Dermis microvascular lymphatic vessel endothelial cell (primary cell): ENCODE data around the gene PDCD2L. TPM values are rescaled to one million over a fixed set of nuclear protein-coding genes. Genes with fewer than 3 reads are reported as not detected.
"Not testable (repeated sequence)": the region's sequence is repeated elsewhere in the genome, so short reads cannot be mapped to it uniquely, and the experiment has no call there.

ENCODE experiments used
- DNase-seq, 2 donors: peaks; one replicate each; pipeline versions ENCODE4 v3.0.0 to v3.0.0-alpha.2; 2010; ENCODE audit warnings: low read depth in 2 of 2
- total RNA-seq: library from RNA; depleted of rRNA; stranded (reverse); fragments of >200 nt; gene quantifications from 2 replicates; pipeline ENCODE4 v1.2.1, GENCODE V29; 2014

Gene PDCD2L
- total RNA-seq, 1 donor from 2014 or later = 12.8 TPM

DNA sequence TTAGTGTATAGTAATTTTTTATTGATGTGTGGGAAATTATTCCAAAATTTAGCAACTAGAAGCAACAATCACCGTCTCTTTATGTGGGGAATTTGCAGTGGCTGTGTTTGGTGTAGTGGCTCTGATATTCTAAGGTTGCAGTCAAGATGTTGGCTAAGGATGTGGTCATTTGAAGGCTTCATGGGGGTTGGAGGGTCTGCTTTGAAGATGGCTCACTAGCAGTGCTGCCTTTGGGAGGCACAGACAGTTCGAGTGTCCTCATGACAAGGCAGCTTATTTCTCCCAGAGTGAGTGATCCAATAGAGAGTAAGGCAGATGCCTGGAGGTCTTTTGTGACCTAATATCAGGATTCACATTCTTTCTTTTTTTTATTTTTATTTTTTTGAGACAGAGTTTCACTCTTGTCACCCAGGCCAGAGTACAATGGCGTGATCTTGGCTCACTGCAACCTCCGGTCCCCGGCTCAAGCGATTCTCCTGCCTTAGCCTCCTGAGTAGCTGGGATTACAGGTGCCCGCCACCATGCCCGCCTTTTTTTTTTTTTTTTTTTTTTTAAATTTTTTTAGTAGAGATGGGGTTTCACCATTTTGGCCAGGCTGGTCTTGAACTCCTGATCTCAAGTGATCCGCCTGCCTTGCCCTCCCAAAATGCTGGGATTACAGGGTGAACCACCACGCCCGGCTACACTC lies 30.5 kb upstream of the PDCD2L start:
- DNase-seq = no peak

DNA sequence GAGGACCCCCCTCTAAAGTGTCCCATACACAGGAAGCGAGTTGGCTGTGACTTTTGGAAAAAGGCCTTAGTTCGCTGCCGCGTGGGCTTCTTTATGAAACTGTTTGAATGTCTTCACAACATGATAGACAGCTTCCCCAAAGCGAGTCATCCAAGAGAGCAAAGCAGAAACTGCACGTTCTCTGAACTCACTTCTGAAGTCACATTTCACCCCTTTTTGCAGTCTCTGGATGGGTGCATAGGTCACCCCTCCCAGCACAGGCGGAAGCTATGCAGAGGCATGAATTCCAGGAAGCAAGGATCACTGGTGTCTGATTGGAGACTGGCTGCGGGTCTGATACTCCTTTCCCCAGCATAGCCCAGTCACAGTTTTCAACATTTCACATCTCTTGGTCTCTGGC lies 28.6 kb upstream of the PDCD2L start:
- no peak for DNase-seq

DNA sequence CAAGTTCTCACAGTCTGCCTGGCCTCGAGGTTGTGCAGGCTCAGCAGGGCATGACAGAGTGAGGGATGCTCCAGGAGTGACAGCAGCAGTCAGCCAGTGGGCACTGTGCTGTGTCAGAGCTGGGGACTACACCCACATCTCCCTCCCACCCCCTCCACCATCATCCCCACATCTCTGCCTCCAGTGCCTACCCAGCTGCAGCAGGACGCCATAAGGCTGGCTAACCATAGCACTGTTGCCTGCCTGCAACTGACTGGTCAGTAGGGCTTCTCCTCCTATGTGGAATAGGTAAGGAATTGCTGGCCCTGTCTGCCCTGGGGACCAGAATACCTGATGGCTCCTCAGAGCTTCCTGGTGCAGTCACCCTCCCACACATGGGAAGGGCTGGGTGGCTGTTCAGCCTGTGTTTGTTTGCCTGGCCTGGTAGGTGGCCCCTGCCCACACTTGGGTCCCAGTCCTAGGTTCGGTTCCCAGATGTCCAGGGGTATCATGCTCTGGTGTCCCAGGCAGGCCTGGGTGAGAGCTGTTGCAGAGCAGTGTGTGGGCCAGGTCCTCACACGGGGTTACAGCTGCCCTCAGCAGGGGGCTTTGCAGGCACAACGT lies 23.5 kb upstream of the PDCD2L start:
- DNase-seq = no peak

DNA sequence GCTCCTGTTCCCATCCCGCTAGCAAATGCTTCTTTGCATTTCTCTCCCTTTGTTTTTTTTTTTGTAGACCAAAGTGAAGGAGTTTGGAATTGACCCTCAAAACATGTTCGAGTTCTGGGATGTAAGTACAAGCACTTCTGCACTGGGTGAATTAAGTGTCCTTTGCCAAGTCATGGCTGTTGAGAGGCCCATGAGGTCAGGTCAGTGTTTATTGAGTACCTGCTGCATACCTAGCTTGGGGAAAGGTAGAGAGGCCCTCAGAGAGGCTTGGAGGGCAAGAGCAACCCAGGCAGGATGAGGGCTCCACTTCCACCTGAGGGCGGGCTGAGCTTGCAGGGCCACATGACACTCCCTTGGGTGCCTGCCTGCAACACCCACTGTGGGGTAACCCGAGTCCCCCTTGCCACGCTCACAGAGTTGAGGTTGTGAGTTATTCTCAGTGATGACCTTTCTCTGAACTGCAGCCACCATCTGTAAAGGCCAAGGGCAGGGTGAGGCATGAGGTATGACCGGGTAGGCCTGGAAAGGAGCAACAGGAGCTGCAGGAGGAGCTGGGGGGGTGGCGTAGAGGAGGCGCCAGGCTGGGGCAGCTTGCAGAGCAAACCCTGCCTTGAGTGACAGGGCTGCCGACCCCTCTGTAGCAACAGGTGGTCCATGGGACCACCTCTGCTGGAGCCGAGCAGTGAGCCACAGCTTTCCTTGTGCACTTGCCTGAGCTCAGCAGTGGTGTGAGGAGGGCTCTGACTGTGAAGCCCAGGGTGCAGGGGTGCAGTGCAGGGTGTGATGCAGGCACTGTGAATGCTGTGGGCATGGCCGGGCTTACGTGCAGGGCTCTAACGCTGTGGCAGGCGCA lies 22.6 kb upstream of the PDCD2L start:
- no peak for DNase-seq

DNA sequence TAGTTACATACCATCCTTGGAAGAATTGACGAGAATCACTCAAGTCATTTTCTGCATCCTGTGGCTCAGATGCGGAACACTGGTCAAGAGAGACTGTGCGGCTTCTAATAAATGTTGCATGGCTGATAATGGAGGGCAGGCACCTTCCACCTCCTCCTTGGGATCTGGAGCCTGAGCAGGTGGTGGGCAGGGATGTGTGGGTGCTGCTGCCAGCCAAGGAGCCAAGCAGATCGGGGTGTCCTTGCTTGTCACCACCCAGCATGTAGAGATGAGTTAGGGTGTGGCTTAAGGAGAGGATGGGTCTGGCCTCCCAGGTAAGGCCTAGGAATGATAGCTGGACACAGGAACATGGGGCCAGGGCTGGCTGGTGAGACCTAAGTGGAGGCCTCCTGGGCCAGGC lies 21.7 kb upstream of the PDCD2L start:
- DNase-seq = no peak

DNA sequence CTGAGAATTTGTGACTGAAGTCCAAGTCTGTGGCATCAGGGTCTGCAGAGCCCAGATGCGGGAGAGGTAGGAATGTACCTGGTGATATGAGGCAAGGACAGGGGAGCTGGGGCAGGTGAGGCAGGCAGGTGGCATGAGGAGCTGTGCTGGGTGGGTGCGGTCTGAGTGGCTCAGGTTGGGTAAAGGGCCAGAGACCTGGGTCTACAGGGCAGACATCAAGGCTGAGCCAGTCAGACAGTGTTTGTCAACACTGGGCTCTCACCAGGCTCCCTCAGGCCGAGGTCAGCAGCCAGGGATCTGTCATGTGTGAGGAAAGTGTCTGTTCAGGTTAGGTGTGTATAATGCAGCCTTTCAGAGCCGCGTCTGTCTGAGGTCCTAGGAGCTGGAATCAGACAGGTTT lies 20.6 kb upstream of the PDCD2L start:
- no peak for DNase-seq

DNA sequence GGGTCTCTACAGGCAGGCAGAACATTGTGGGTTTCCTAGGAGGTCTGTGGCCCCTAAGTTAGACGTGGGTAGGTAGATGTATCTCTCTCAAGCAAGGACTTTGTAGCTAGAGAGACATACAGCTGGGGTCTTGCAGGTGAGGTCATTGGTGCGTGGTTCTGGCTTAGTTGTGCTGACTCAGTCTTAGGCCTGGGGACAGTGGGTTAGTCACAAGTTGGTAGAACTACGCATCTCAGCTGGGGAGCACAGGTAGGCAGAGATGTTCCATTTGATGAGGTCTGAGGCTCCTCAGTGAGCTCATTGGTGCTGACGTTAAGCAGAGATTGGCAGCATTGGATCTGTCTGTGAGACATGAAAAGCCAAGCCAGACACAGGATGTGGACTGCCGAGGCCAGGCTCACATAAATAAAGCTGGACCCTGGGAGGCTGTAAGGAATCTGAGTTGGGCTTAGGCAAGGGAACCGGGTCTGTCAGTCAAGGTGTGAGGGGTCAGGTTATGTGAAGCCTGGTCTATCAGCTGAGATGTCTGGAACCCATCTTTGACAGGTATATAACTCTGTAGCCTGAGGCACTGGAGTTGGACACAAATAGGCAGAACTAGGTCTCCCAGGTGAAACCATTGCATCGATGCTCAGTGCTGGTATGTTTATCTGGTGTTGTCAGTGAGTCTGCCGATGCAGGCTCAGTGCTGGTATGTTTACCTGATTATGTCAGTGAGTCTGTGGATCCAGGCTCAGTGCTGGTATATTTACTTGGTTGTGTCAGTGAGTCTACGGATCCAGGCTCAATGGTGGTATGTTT lies 17.4 kb upstream of the PDCD2L start:
- DNase-seq = no peak

DNA sequence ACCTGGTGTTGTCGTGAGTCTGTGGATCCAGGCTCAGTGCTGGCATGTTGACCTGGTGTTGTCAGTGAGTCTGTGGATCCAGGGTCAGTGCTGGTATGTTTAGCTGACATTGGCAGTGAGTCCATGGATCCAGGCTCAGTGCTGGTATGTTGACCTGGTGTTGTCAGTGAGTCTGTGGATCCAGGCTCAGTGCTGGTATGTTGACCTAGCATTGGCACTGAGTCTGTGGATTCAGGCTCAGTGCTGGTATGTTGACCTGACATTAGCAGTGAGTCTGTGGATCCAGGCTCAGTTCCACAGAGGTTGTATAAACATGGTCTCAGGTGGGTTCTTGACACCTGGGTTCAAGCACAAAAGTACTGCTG lies 16.8 kb upstream of the PDCD2L start:
- DNase-seq = no peak

DNA sequence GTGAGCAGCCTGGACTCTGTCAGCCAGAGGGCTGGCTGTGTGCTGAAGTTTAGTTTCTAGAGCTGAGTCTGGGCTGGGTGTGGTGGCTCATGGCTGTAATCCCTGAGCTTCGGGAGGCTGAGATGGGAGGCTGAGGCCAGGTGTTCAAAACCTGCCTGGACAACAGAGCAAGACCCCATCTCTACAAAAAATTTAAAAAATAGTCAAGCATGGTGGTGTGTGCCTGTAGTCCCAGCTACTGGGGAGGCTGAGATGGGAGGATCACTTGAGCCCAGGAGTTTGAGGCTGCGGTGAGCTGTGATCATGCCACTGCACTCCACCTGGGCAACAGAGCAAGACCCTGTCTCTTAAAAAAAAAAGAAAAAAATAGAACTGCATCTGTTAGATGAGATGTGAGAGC lies 15.5 kb upstream of the PDCD2L start:
- not testable (repeated sequence) for DNase-seq

DNA sequence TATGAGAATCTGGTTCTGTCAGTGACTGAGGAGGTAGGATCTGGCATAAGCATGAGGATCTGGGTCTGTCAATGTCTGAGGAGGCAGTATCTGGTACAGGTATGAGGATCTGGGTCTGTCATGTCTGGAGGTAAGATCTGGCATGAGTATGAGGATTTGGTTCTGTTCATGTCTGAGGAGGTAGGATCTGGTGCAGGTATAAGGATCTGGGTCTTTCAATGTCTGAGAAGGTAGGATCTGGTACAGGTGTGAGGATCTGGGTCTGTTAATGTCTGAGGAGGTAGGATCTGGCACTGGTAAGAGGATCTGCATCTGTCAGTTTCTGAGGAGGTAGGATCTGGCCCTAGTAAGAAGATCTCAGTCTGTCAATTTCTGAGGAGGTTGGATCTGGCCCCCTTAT lies 12.4 kb upstream of the PDCD2L start:
- peak in 1 of 2 donors; percentile 13 for DNase-seq

DNA sequence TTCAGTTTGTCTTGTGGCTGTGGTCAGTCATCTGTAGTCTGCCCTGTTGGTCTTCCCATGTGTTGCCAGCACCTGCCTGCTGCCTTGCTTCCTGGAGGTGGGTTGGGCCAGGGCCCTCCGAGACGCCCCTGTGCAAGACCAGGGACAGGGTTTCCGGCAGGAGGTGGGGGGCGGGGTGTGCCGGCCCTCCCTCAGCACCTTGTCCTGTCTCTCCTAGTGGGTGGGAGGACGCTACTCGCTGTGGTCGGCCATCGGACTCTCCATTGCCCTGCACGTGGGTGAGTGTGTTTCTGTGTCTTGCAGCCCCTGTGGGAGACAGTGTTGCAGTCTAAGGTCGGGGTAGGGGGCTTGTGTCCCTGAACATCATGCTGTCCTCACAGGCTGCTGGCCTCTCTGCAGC lies 11.2 kb upstream of the PDCD2L start:
- DNase-seq = no peak

DNA sequence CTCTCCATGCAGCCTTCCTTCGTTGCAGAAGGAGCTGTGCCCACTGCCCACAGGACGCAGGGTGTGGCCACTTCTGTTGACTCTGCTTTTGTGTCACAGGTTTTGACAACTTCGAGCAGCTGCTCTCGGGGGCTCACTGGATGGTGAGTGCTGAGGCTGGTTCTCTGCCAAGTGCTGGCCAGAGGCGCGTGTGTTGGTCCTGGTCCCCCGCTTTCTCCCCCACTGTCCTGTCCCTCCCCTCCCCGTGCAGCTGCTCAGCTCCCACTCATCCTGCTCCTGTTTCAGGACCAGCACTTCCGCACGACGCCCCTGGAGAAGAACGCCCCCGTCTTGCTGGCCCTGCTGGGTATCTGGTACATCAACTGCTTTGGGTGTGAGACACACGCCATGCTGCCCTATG lies 10.6 kb upstream of the PDCD2L start:
- no peak for DNase-seq

DNA sequence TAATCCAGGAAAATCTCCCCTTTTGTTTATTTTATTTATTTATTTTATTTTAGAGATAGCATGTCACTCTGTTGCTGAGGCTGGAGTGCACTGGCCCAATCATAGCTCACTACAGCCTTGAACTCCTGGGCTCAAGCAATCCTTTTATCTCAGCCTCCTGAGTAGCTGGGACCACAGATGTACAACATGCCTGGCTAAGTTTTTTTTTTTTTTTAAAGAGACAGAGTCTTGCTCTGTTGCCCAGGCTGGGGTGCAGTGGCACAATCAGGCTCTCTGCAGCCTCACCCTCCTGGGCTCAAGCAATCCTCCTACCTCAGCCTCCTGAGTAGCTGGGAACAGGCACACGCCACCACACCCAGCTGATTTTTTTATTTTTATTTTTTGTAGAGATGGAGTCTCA lies 6.3 kb upstream of the PDCD2L start:
- DNase-seq = no peak

DNA sequence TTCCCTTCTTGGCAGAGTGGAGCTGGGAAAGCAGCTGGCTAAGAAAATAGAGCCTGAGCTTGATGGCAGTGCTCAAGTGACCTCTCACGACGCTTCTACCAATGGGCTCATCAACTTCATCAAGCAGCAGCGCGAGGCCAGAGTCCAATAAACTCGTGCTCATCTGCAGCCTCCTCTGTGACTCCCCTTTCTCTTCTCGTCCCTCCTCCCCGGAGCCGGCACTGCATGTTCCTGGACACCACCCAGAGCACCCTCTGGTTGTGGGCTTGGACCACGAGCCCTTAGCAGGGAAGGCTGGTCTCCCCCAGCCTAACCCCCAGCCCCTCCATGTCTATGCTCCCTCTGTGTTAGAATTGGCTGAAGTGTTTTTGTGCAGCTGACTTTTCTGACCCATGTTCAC lies 4.3 kb upstream of the PDCD2L start:
- no peak for DNase-seq

DNA sequence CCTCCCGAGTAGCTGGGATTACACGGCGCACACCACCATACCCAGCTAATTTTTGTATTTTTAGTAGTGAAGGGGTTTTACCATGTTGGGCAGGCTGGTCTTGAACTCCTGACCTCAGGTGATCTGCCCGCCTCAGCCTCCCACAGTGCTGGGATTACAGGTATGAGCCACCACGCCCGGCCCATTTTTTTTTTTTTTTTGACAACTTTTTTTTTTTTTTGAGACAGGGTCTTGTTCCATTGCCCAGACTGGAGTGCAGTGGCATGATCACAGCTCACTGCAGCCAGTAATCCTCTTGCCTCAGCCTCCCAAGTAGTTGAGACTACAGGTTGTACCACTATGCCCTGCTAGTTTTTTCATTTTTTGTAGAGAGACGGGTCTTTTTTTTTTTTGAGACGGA lies 3.4 kb upstream of the PDCD2L start:
- not testable (repeated sequence) for DNase-seq

DNA sequence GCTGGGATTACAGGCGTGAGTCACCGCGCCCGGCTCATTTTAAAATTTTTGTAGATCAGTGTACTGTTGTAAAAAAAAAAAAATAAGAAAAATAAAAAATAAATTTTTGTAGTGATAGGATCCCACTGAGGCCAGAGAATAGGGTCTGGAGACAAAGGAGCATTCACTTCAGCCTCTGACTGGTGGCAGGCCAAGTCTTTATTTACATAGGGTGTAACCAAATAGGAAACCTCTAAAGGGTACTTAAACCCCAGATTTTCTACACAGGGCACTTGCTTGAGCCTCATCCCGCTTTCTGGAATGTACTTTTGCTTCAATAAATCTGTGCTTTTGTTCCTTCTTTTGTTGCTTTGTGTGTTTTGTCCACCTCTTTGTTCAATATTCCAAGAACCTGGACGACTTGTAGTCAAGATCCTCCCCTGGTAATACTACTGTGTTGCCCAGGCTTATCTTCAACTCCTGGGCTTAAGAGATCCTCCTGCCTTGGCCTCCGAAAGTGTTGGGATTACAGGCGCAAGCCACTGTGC lies 2.1 kb upstream of the PDCD2L start:
- DNase-seq = no peak

DNA sequence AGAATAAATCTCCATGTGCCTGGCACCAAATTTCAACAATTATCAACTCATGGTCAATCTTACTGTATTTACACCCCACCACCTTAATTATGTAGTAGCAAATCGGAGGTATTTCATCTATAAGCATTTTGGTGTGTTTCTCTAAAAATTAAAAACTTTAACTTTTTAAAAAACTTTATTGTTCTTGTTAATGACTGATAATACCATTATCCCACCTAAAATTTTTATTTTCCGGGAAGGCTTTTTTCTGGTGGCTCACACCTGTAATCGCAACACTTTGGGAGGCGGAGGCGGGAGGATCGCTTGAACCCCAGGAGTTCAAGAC lies 453 bp upstream of the PDCD2L start:
- no peak for DNase-seq

DNA sequence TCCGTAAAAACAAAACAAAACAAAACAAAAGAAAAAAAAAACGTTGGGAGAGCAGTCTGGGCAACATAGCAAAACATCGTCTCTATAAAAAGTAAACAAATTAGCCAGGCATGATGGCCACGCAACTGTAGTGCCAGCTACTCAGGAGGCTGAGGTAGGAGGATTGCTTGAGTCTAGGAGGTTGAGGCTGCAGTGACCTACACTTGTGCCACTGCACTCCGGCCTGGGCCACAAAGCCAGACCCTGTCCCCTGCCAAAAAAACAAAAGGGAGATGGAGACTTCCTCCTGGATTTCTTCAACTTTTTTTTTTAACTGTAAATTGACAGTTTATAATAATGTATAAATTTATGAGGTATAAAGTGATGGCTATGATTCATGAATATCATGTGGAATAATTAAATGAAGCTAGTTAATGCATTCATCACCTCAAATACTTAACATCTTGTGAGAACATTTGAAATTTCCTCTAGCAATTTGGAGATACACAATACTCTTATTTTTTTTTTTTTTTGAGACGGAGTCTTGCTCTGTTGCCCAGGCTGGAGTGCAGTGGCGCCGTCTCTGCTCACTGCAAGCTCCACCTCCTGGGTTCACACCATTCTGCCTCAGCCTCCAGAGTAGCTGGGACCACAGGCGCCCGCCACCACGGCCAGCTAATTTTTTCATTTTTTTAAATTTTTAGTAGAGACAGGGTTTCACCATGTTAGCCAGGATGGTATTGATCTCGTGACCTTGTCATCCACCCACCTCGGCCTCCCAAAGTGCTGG lies 1.9 kb downstream of the PDCD2L start:
- no peak for DNase-seq

DNA sequence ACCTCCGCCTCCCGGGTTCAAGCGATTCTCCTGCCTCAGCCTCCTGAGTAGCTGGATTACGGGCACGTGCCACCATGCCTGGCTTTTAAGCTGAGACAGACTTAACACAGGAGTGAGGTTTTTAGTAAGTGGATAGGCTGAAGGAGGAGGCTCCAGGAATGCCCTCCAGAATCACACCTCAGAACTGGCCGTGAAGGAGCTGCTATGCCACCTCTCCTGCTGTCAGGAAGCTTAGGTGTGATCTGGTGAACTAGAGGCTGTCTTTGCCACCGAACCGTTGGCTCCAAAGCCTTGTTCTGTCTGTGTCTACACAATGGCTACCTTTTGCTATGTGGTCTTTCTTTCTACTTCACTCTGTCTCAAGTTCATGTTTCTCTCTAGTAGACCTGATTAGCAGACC lies 4.2 kb downstream of the PDCD2L start:
- no peak for DNase-seq

DNA sequence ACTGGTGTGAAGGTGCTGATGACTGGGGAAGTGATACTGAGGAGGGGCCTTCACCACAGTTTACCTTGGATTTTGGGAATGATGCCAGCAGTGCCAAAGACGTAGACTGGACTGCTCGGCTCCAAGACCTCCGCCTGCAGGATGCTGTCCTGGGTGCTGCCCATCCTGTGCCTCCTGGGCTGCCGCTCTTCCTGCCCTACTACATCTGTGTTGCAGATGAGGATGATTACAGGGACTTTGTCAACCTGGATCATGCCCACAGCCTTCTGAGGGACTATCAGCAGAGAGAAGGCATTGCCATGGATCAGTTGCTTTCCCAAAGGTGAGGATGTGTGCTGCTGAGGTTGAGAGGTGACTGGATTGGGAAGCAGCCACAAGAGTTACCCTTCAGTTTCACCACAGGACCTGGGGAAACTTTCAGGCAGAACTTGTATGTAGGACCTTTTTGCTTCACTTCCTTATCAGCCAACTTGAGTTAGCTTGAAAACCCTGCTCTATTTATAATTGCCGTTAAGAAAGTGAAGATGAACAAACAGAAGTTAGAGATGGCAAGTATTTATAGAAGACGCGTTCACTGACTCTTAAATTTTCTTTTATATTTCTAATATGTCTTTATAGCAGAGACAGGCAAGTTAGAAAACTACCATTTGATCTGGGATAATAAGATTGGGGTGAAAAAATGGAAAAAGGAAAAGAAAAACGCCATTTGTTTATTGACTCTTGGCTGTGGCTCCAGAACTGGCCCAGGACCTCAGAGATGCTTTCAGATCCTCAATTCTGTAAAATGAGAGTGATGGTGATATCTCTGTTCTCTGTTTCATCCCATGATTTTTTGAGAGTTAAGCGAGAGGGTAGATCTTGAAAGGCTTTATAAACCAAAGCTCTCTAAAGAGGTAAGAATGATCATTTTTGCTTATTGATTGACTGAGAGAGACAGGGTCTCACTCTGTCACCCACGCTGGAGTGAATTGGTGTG lies 5.3 kb downstream of the PDCD2L start:
- no peak for DNase-seq
